Testis (tissue), 3 donors: ENCODE measurements around the gene TAT. TPM values are rescaled to one million over a fixed set of nuclear protein-coding genes. Genes with fewer than 3 reads are reported as not detected.
A peak's percentile ranks its signal among the peaks of the same experiment; 100 is the strongest.
"Not testable (repeated sequence)": the region's sequence is repeated elsewhere in the genome, so short reads cannot be mapped to it uniquely, and the experiment has no call there.

ENCODE experiments used
- DNase-seq: peaks from one replicate; pipeline ENCODE4 v3.0.0-alpha.2; 2019
- H3K27ac ChIP-seq, 2 donors: fragments of 200-600 bp; sonication (generic); one replicate each; pipeline ENCODE4 v1.5.1; 2019
- H3K27me3 ChIP-seq: fragments of 200-600 bp; sonication (generic); one replicate; pipeline ENCODE4 v1.5.1; 2019
- H3K36me3 ChIP-seq: fragments of 200-600 bp; sonication (generic); one replicate; pipeline ENCODE4 v1.5.1; 2017; ENCODE audit warnings: low read depth; ENCODE audit errors: missing control alignments
- H3K4me1 ChIP-seq: fragments of 200-600 bp; sonication (generic); one replicate; pipeline ENCODE4 v1.5.1; 2019
- H3K4me3 ChIP-seq, 2 donors: fragments of 200-600 bp; sonication (generic); one replicate each; pipeline ENCODE4 v1.5.1; 2017 to 2019
- H3K9me3 ChIP-seq: fragments of 200-600 bp; sonication (generic); one replicate; pipeline ENCODE4 v1.5.1; 2017
- CTCF ChIP-seq, 3 experiments: fragments of 450-650 bp in 2 of 3; fragments of 200-600 bp in 1 of 3; sonication (generic) in 1 of 3; IDR thresholded peaks; one replicate each; pipeline ENCODE4 v1.5.1; 2016 to 2019; ENCODE audit warnings: antibody characterized with exemption in 3 of 3, mild to moderate bottlenecking in 2 of 3, moderate library complexity in 1 of 3
- POLR2A ChIP-seq: fragments of 450-650 bp; IDR thresholded peaks from one replicate; pipeline ENCODE4 v1.6.1; 2017; ENCODE audit warnings: antibody characterized with exemption, mild to moderate bottlenecking, moderate library complexity
- WGBS, 2 donors: methylation state at CpG; one replicate each; pipeline ENCODE4 v1.1.5; 2018; 5-methylcytosine and 5-hydroxymethylcytosine counted together
- intact Hi-C: fragments of 100-400 bp; cut with DNase I; formaldehyde crosslinking; loops from one replicate; pipeline ENCODE4 v1.15.1; 2023; ENCODE audit warnings: low total_unique reads
- polyA plus RNA-seq: library from polyadenylated mRNA; stranded (reverse); fragments of 350-450 nt; fragmentation: Illumina TruSeq; extraction: RNeasy Lipid Tissue Mini Kit (QIAGEN cat#74804); gene quantifications from one replicate; pipeline ENCODE4 v1.2.3, GENCODE V29; 2014; ENCODE audit warnings: low read depth, low replicate concordance; ENCODE audit not compliant: insufficient read depth
- total RNA-seq, 2 donors: library from RNA; depleted of rRNA; stranded (reverse); fragments of >200 nt; gene quantifications; one replicate each; pipeline ENCODE4 v1.2.3, GENCODE V29; 2016

Gene TAT
- total and polyA plus RNA-seq, 3 donors from 2014 or later, result 1.5 to 2.9 (median 1.6) TPM

GRCh38 chr16:71622088-71622487 is 45.2 kb upstream of the TAT start:
- H3K4me3 ChIP-seq, result no peak overlapping the region
- TF ChIP-seq CTCF (IDR thresholded peaks at IDR 0.05) (no peak), POLR2A (no peak)
- H3K36me3 ChIP-seq, result no peaks in the 10 kb centered on the region
- intact Hi-C loops, result no loop called here
- no peaks in the 10 kb centered on the region for H3K27me3 ChIP-seq
- no peak overlapping the region for H3K27ac ChIP-seq
- peaks cover 9% of the 10 kb centered on the region for H3K4me1 ChIP-seq
- no peak for DNase-seq
- no peaks in the 10 kb centered on the region for H3K9me3 ChIP-seq

- WGBS, 2 donors, result 79 to 82% methylated on average over 4 of the region's 4 CpGs
- Histone ChIP-seq H3K27ac (no peak overlapping the region), H3K4me3 (no peak overlapping the region), H3K27me3 (no peaks in the 10 kb centered on the region), H3K4me1 (no peaks in the 10 kb centered on the region), H3K9me3 (no peaks in the 10 kb centered on the region), H3K36me3 (no peaks in the 10 kb centered on the region)
- TF ChIP-seq POLR2A (no peak), CTCF (IDR thresholded peaks at IDR 0.05) (no peak)
- intact Hi-C loops, result no loop called here
- no peak for DNase-seq
Observed at GRCh38 chr16:71618429-71618828, 41.5 kb upstream of the TAT start.

- DNase-seq, H3K27me3 ChIP-seq, intact Hi-C loops, H3K27ac ChIP-seq, H3K36me3 ChIP-seq, H3K4me1 ChIP-seq, H3K9me3 ChIP-seq, H3K4me3 ChIP-seq: not testable (repeated sequence)
- WGBS, 2 donors, result 93% methylated on average over 8 of the region's 8 CpGs
Observed at GRCh38 chr16:71614956-71615355, 38.1 kb upstream of the TAT start.

- 11 to 12% methylated on average over 12 to 19 of the region's 19 CpGs for WGBS, 2 donors
- Histone ChIP-seq H3K27me3 (no peaks in the 10 kb centered on the region), H3K27ac (no peak overlapping the region), H3K4me3 (no peak overlapping the region), H3K4me1 (no peaks in the 10 kb centered on the region), H3K36me3 (no peaks in the 10 kb centered on the region), H3K9me3 (no peaks in the 10 kb centered on the region)
- DNase-seq, result peak; percentile 81
- TF ChIP-seq CTCF (IDR thresholded peaks at IDR 0.05) (peak; percentile 43 to 91 (median 68)), POLR2A (no peak)
- intact Hi-C loops, result no loop called here
Observed at GRCh38 chr16:71610936-71611871, 34.3 kb upstream of the TAT start.

GRCh38 chr16:71610447-71610846 is 33.6 kb upstream of the TAT start:
- no peak for DNase-seq
- TF ChIP-seq CTCF (IDR thresholded peaks at IDR 0.05) (no peak), POLR2A (no peak)
- Histone ChIP-seq H3K4me1 (no peaks in the 10 kb centered on the region), H3K36me3 (no peaks in the 10 kb centered on the region), H3K4me3 (no peak overlapping the region), H3K27me3 (no peaks in the 10 kb centered on the region), H3K9me3 (no peaks in the 10 kb centered on the region), H3K27ac (no peak overlapping the region)
- WGBS, 2 donors, result 64 to 70% methylated on average over 4 of the region's 4 CpGs
- intact Hi-C loops, result no loop called here
